NCI-H1436 treated with DMSO at 0.1 percent for 48 hours (cell line): ENCODE measurements around the gene RCBTB1.
"Not testable (repeated sequence)": the region's sequence is repeated elsewhere in the genome, so short reads cannot be mapped to it uniquely, and the experiment has no call there.

Source experiments
- DNase-seq: peaks from one replicate; lab custom pipeline; 2025; lab: John Stamatoyannopoulos, UW

Gene RCBTB1

DNA sequence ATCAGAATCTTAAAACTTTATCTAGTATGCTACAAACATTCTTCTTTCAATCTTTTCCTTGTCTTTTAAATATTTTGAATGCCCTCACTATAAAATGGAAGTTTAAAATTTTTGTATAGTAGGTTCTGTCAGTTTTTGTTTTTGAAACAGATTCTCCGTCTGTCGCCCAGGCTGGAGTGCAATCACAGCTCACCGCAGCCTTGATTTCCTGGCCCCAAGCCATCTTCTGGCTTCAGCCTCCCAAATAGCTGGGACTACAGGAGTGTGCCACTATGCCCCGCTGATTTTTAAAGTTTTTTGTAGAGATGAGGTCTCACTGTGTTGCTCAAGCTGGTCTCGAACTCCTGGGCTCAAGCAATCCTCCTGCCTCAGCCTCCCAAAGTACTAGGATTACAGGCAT lies 68.9 kb downstream of the RCBTB1 start:
- no peak for DNase-seq

DNA sequence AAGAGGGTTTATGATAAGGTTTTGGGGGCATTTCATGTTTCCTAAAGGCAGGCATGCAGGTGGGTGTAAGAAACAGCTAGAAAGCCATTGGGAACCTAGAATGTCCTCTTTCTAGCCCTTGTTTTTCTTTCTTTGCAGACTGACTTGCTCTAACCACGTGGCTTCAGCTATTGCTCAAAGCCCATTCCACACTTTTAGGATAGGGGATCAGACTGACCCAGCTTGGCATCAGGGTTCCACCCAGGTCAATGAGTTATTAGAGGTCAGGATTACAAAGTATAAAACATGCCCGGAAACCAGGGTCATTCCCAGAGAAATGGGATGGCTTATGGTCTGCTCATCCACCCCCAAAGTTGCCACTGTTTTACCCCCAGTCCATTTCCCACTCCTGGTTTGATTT lies 72.8 kb downstream of the RCBTB1 start:
- no peak for DNase-seq

GRCh38 chr13:49503951-49504350 lies 81.4 kb downstream of the RCBTB1 start:
- DNase-seq = no peak

- no peak for DNase-seq
These were observed 82.4 kb downstream of the RCBTB1 start for GRCh38 chr13:49502954-49503353.

GRCh38 chr13:49499889-49500660 lies 85.3 kb downstream of the RCBTB1 start:
- no peak for DNase-seq

- DNase-seq = no peak
These were observed 87.2 kb downstream of the RCBTB1 start for GRCh38 chr13:49498206-49498605.

DNA sequence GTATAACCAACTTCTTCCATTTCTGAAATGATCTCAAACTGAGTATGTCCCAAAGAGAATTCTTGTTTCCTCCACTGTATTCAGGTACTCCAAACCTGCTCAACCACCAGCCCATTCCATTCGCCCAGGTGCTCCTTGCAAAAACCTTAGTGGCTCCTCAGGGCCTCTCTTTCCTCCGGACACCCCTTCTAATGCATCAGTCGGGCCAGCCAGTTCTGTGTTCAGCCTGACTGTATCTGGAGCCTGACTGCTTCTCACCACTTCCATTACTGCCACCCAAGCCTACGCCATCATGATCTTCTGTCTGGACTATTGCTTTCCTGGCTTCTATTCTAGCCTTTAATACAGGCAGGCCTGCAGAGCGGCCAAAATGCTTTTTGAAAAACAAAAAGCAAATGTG lies 88.1 kb downstream of the RCBTB1 start:
- no peak for DNase-seq

GRCh38 chr13:49496837-49497236 lies 88.5 kb downstream of the RCBTB1 start:
- DNase-seq = not testable (repeated sequence)

DNA sequence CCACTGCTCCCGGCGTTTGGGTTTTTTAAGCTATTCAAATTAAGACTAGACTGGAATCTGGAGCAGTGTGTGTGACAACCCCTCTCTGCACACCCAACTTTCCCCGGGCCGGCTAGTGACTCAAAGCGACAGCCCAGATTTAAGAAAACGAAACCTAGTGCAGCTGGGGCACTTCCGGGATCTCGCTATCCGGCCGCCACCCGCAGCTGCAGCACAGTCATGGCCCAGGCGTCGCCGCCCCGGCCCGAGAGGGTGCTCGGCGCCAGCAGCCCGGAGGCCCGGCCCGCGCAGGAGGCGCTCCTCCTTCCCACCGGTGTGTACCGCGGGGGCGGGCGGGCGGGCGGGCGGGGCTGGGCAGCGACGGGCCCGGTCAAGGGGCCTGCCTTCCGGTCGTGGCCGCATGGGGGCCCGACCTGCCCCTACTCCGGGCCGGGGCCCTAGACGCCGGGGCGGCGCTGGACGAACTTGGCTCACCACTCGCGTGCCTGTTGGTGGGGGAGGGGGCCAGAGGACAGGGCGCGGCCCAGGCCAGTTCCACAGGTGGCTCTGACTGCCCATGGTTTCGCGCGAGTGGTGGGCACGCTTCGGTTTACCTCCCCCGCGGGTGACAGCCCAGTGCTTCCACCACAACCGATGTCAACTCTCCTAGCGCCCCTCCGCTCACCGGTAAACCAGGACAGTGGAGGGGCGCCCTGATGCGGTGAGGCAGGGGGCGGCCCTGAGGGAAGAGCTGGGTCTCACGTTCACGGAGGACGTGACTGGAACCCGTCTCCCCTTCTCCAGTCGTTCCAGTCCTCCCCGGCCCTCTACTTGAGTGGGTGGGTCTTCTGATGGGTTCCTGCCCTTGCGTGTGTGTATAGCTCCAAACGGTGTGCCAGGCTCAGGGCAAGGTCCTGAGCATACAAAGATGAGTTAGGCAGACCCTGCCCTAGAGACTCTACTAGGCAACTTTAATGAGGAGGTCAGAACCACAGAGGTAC lies 89.3 kb downstream of the RCBTB1 start, which contains the start of gene PHF11:
PHF11 (plus strand) TSS at position 171 of the 980 bp plus-strand sequence; CDS start at position 220, 49 bp downstream.
- DNase-seq = no peak

DNA sequence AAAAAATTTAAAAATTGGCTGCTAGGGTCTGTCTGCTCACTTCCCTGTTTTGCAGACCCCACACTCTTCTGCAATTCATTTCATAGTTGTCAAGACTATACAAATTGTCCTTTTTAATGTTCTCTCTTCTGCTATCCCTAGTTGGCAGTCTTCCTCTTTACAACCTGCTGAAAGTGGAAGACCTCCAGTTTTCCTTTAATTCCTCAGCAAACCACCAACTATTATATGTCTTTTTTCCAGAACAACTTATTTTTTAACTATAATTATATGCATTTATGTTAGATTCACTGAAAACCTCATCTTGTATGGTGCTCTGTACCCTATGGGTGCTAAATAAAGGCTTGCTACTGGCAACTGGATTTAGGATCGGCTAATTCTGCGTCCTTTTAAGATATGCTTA lies 90.7 kb downstream of the RCBTB1 start:
- DNase-seq = no peak

GRCh38 chr13:49488563-49488962 lies 96.8 kb downstream of the RCBTB1 start:
- DNase-seq = no peak
